Measurements from ENCODE around the gene PREPL. TPM values are rescaled to one million over a fixed set of nuclear protein-coding genes. Genes with fewer than 3 reads are reported as not detected.

PREPL gene
- total and polyA plus RNA-seq, 9 of the 15 experiments (the other 6 are each of a cell fraction or from before 2014, with no cell fraction given): 11.6 to 58.9 (median 27.2) TPM

DNA sequence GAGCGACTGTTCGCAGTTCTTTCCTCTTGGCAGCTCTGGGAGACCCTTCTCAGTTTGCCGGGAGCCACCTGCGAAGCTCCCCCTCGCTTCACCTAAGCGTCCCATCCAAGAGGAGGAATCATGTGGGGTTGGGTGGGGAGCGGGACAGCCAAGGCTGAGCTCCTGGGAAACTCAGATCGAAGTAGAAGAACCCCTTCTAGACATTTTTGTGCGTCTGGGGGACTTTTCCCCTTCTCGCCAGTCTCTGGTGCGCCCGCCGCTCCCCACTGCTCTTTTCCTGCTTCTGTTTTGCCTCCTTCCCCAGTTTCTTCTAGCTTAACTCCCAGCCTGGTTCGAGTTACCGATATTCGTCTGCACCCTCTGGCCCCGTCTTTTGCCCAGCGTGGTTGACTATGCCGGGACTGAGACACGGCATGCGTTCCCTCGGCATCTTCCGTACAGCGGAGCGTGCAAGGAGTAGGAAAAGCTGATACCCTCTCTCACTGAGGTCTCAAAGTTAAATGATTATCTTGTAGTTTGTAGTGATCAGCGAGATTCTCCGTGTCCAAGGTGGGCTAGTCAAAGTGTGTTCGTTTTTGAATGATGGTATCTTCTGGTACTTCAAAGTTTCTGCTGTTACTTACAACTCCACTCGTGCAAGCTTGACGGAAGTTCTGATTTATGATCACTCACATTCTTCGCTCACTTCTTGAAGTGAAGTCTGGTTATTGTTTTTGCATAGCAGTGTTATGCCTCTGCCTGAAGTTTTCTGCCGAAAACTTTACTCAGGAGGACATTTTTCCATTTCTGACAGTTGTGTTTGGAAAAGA lies 1.1 kb upstream of the PREPL start (continued):
- no peak for TF ChIP-seq ZNF318 (IDR thresholded peaks at IDR 0.05; ENCODE audit: borderline replicate concordance in 1 of 2, low read depth in 1 of 2)
- no peak for TF ChIP-seq LEF1 (IDR thresholded peaks at IDR 0.05)
- TF ChIP-seq THAP7 (CRISPR knock-in tag; IDR thresholded peaks at IDR 0.05): no peak
- TF ChIP-seq PKNOX1 (IDR thresholded peaks at IDR 0.05): peak; percentile 89
- TF ChIP-seq, protein P1, sequence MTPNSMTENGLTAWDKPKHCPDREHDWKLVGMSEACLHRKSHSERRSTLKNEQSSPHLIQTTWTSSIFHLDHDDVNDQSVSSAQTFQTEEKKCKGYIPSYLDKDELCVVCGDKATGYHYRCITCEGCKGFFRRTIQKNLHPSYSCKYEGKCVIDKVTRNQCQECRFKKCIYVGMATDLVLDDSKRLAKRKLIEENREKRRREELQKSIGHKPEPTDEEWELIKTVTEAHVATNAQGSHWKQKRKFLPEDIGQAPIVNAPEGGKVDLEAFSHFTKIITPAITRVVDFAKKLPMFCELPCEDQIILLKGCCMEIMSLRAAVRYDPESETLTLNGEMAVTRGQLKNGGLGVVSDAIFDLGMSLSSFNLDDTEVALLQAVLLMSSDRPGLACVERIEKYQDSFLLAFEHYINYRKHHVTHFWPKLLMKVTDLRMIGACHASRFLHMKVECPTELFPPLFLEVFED (CRISPR knock-in tag; conservative IDR thresholded peaks at IDR 0.05): no peak
- no peak for TF ChIP-seq DIDO1 (tag; IDR thresholded peaks at IDR 0.05; ENCODE audit: low read depth)
- TF ChIP-seq E2F6 (IDR thresholded peaks at IDR 0.05; ENCODE audit: borderline replicate concordance in 1 of 2, extremely low read depth in 1 of 2, insufficient read depth in 1 of 2, insufficient read length in 1 of 2, low read depth in 1 of 2, low read length in 1 of 2, poor library complexity in 1 of 2, severe bottlenecking in 1 of 2): peak in 1 of 2 experiments; percentile 14
- TF ChIP-seq TEAD1 (CRISPR knock-in tag; IDR thresholded peaks at IDR 0.05): peak in 1 of 2 experiments; percentile 37; a peak in 1 of 4 replicates
- TF ChIP-seq NR2C2 (CRISPR knock-in tag; IDR thresholded peaks at IDR 0.05): 0 out of 2 replicates have a peak, but pooled peaks have one; percentile 9
- TF ChIP-seq NR2C2 (tag; IDR thresholded peaks at IDR 0.05): no peak
- TF ChIP-seq, protein P2, sequence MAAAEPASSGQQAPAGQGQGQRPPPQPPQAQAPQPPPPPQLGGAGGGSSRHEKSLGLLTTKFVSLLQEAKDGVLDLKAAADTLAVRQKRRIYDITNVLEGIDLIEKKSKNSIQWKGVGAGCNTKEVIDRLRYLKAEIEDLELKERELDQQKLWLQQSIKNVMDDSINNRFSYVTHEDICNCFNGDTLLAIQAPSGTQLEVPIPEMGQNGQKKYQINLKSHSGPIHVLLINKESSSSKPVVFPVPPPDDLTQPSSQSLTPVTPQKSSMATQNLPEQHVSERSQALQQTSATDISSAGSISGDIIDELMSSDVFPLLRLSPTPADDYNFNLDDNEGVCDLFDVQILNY (CRISPR knock-in tag; IDR thresholded peaks at IDR 0.05): no peak

Measured in K562 (cell line).